Upper lobe of right lung (tissue), 1 donor: ENCODE data around the gene MCRIP2. TPM values are rescaled to one million over a fixed set of nuclear protein-coding genes. Genes with fewer than 3 reads are reported as not detected.
A peak's percentile ranks its signal among the peaks of the same experiment; 100 is the strongest.

Experiments used
- ATAC-seq: fragments of 200-7000 bp; cut with Tn5 transposase; one replicate; pipeline ENCODE4 v1.9.1; 2020; ENCODE audit warnings: mild to moderate bottlenecking, moderate library complexity
- DNase-seq: peaks from one replicate; pipeline ENCODE4 v3.0.0-alpha.2; 2020
- H3K27ac ChIP-seq: fragments of 200-600 bp; one replicate; pipeline ENCODE4 v1.8.0; 2022
- H3K27me3 ChIP-seq: fragments of 200-600 bp; one replicate; pipeline ENCODE4 v1.8.0; 2022; ENCODE audit warnings: mild to moderate bottlenecking
- H3K36me3 ChIP-seq: fragments of 200-600 bp; one replicate; pipeline ENCODE4 v1.8.0; 2022
- H3K4me1 ChIP-seq: fragments of 200-600 bp; one replicate; pipeline ENCODE4 v1.8.0; 2022
- H3K4me3 ChIP-seq: fragments of 200-600 bp; one replicate; pipeline ENCODE4 v1.8.0; 2022; ENCODE audit warnings: mild to moderate bottlenecking
- H3K9me3 ChIP-seq: fragments of 200-600 bp; one replicate; pipeline ENCODE4 v1.8.0; 2022
- CTCF ChIP-seq: fragments of 200-600 bp; IDR thresholded peaks from one replicate; pipeline ENCODE4 v1.8.0; 2022; ENCODE audit warnings: antibody characterized with exemption
- intact Hi-C: fragments of 100-400 bp; cut with DNase I; formaldehyde crosslinking; loops from one replicate; pipeline ENCODE4 v1.11.0; 2022
- total RNA-seq: library from RNA; stranded (reverse); fragmentation: NEBNext Ultra II Directional; extraction: Animal tissue kit (Norgen Biotek cat#: 25700); gene quantifications from one replicate; pipeline ENCODE4 v1.2.1, GENCODE V29; 2021
- donor health status: DM: no; HTN: yes; CAD: no; lungs with severe emphysema.

Gene MCRIP2
- total RNA-seq, 1 donor from 2014 or later, result 57.9 TPM

GRCh38 chr16:660132-660458 is 18.5 kb downstream of the MCRIP2 start:
- no peak for TF ChIP-seq CTCF
- Histone ChIP-seq H3K4me3 (no peak overlapping the region), H3K27ac (peak overlapping the region; percentile 26)

GRCh38 chr16:660459-661183 is 19.0 kb downstream of the MCRIP2 start:
- ATAC-seq, result peak; percentile 91
- Histone ChIP-seq H3K9me3 (no peaks in the 10 kb centered on the region), H3K27ac (peak overlapping the region; percentile 68), H3K4me3 (no peak overlapping the region), H3K36me3 (no peaks in the 10 kb centered on the region), H3K27me3 (no peaks in the 10 kb centered on the region), H3K4me1 (peaks cover 3% of the 10 kb centered on the region)
- peak; percentile 97 for DNase-seq
- TF ChIP-seq CTCF, result peak; percentile 57
- intact Hi-C loops, result no loop called here

More at GRCh38 chr16:660132-660458, 18.5 kb downstream of the MCRIP2 start:
- Histone ChIP-seq H3K4me1 (peaks cover 3% of the 10 kb centered on the region), H3K27me3 (no peaks in the 10 kb centered on the region), H3K36me3 (no peaks in the 10 kb centered on the region), H3K9me3 (no peaks in the 10 kb centered on the region)
- DNase-seq, result no peak
- no peak for ATAC-seq
- intact Hi-C loops, result no loop called here

- intact Hi-C loops, result no loop called here
- no peak for TF ChIP-seq CTCF
- no peaks in the 10 kb centered on the region for H3K9me3 ChIP-seq
- H3K27me3 ChIP-seq, result no peaks in the 10 kb centered on the region
- ATAC-seq (no peak), DNase-seq (no peak)
- H3K27ac ChIP-seq, result peak overlapping the region; percentile 68
- H3K36me3 ChIP-seq, result no peaks in the 10 kb centered on the region
- no peak overlapping the region for H3K4me3 ChIP-seq
- H3K4me1 ChIP-seq, result peaks cover 3% of the 10 kb centered on the region
These were observed 19.7 kb downstream of the MCRIP2 start for GRCh38 chr16:661184-661821.

- intact Hi-C loops, result no loop called here
These were observed 20.5 kb downstream of the MCRIP2 start for GRCh38 chr16:662095-662494.

GRCh38 chr16:662597-662996 is 21.0 kb downstream of the MCRIP2 start:
- ATAC-seq (no peak), DNase-seq (no peak)
- Histone ChIP-seq H3K9me3 (no peaks in the 10 kb centered on the region), H3K4me3 (no peak overlapping the region), H3K27me3 (no peaks in the 10 kb centered on the region), H3K36me3 (no peaks in the 10 kb centered on the region), H3K4me1 (peaks cover 9% of the 10 kb centered on the region), H3K27ac (no peak overlapping the region)
- TF ChIP-seq CTCF, result no peak
- intact Hi-C loops, result no loop called here

More at GRCh38 chr16:662095-662494, 20.5 kb downstream of the MCRIP2 start:
- ATAC-seq (no peak), DNase-seq (no peak)
- no peak overlapping the region for H3K27ac ChIP-seq
- no peaks in the 10 kb centered on the region for H3K9me3 ChIP-seq
- H3K36me3 ChIP-seq, result no peaks in the 10 kb centered on the region
- no peaks in the 10 kb centered on the region for H3K27me3 ChIP-seq
- H3K4me3 ChIP-seq, result no peak overlapping the region
- H3K4me1 ChIP-seq, result peaks cover 4% of the 10 kb centered on the region
- no peak for TF ChIP-seq CTCF
